Neural cell (in vitro differentiated cells): ENCODE data around the gene MCTS1.
"Not testable (repeated sequence)": the region's sequence is repeated elsewhere in the genome, so short reads cannot be mapped to it uniquely, and the experiment has no call there.

ENCODE experiments used
- CTCF ChIP-seq: fragments of 450-650 bp; IDR thresholded peaks from 2 replicates; pipeline ENCODE4 v1.5.1; 2014; ENCODE audit warnings: antibody characterized with exemption, mild to moderate bottlenecking, moderate library complexity; ENCODE audit not compliant: poor library complexity, severe bottlenecking
- EP300 ChIP-seq: fragments of 450-650 bp; conservative IDR thresholded peaks from 2 replicates; pipeline ENCODE4 v1.6.1; 2014; ENCODE audit warnings: antibody characterized with exemption, mild to moderate bottlenecking, moderate library complexity; ENCODE audit not compliant: poor library complexity, severe bottlenecking
- EZH2 ChIP-seq: fragments of 200-600, 300-800 bp; shearing (Covaris generic), sonication (generic); IDR thresholded peaks from 2 replicates; pipeline ENCODE4 v1.6.1; 2014; ENCODE audit warnings: antibody characterized with exemption, low read length, borderline replicate concordance, mild to moderate bottlenecking; ENCODE audit not compliant: insufficient read depth, poor library complexity, severe bottlenecking

- not testable (repeated sequence) for TF ChIP-seq EP300, CTCF, EZH2
Measured at GRCh38 chrX:120573806-120574205, 30.1 kb upstream of the MCTS1 start.
